Astrocyte (in vitro differentiated cells and primary cell): ENCODE measurements around the gene ABCA3. TPM values are rescaled to one million over a fixed set of nuclear protein-coding genes. Genes with fewer than 3 reads are reported as not detected.

Experiments
- DNase-seq: peaks from one replicate; pipeline ENCODE4 v3.0.0-alpha.2; 2010; ENCODE audit warnings: low read depth
- FAIRE-seq: peaks from 2 replicates; lab custom pipeline; 2011; peaks lifted over from hg19 to GRCh38; lab: Jason Lieb, UNC
- H2AFZ ChIP-seq: 2 replicates; pipeline ENCODE4 v1.6.0; 2012; ENCODE audit warnings: low read depth, low read length, inconsistent platforms
- H3K27ac ChIP-seq: 2 replicates; pipeline ENCODE4 v1.5.1; 2011; ENCODE audit warnings: low read depth, low read length, inconsistent platforms
- H3K27me3 ChIP-seq: 2 replicates; pipeline ENCODE4 v1.6.0; 2011; ENCODE audit warnings: low read length, inconsistent platforms; ENCODE audit not compliant: insufficient read depth
- H3K36me3 ChIP-seq: 2 replicates; pipeline ENCODE4 v1.5.1; 2011; ENCODE audit warnings: low read length, inconsistent platforms; ENCODE audit not compliant: insufficient read depth
- H3K4me1 ChIP-seq: 2 replicates; pipeline ENCODE4 v1.5.1; 2011; ENCODE audit warnings: low read length, inconsistent platforms; ENCODE audit not compliant: insufficient read depth
- H3K4me2 ChIP-seq: 2 replicates; pipeline ENCODE4 v1.6.0; 2012; ENCODE audit warnings: low read length, inconsistent platforms
- H3K4me3 ChIP-seq: 2 replicates; pipeline ENCODE4 v1.5.1; 2011; ENCODE audit warnings: low read depth, mild to moderate bottlenecking, low read length, inconsistent platforms; ENCODE audit not compliant: insufficient read depth
- H3K79me2 ChIP-seq: 2 replicates; pipeline ENCODE4 v1.6.0; 2012; ENCODE audit warnings: mild to moderate bottlenecking, low read length, inconsistent platforms; ENCODE audit not compliant: insufficient read depth
- H3K9ac ChIP-seq: 2 replicates; pipeline ENCODE4 v1.6.0; 2012; ENCODE audit warnings: mild to moderate bottlenecking, low read length, inconsistent platforms
- H3K9me3 ChIP-seq: 2 replicates; pipeline ENCODE4 v1.5.1; 2012; ENCODE audit warnings: low read depth, mild to moderate bottlenecking, low read length, inconsistent platforms; ENCODE audit not compliant: insufficient read depth
- H4K20me1 ChIP-seq: 2 replicates; pipeline ENCODE4 v1.6.0; 2012; ENCODE audit warnings: low read length, inconsistent platforms; ENCODE audit not compliant: insufficient read depth
- H3K27ac Mint-ChIP-seq: one replicate; pipeline ENCODE4 v1.8.0; 2021; ENCODE audit warnings: mild to moderate bottlenecking, mixed read lengths; ENCODE audit not compliant: unreplicated experiment
- H3K27me3 Mint-ChIP-seq: one replicate; pipeline ENCODE4 v1.8.0; 2021; ENCODE audit warnings: low read depth, mixed read lengths; ENCODE audit not compliant: unreplicated experiment
- H3K36me3 Mint-ChIP-seq: one replicate; pipeline ENCODE4 v1.8.0; 2021; ENCODE audit warnings: low read depth, mixed read lengths; ENCODE audit not compliant: unreplicated experiment
- H3K4me1 Mint-ChIP-seq: one replicate; pipeline ENCODE4 v1.8.0; 2021; ENCODE audit warnings: low read depth, mixed read lengths; ENCODE audit not compliant: unreplicated experiment
- H3K4me3 Mint-ChIP-seq: one replicate; pipeline ENCODE4 v1.8.0; 2021; ENCODE audit warnings: mild to moderate bottlenecking, moderate library complexity, mixed read lengths; ENCODE audit not compliant: unreplicated experiment
- H3K9me3 Mint-ChIP-seq: one replicate; pipeline ENCODE4 v1.8.0; 2021; ENCODE audit warnings: mild to moderate bottlenecking, mixed read lengths; ENCODE audit not compliant: unreplicated experiment
- CTCF ChIP-seq: IDR thresholded peaks from 2 replicates; pipeline ENCODE4 v1.5.1; 2011; ENCODE audit warnings: low read depth, mild to moderate bottlenecking, inconsistent platforms, low read length, moderate library complexity; ENCODE audit not compliant: insufficient read depth
- EZH2 ChIP-seq: IDR thresholded peaks from 2 replicates; pipeline ENCODE4 v1.6.1; 2012; ENCODE audit warnings: mild to moderate bottlenecking, low read length, inconsistent platforms; ENCODE audit not compliant: insufficient read depth
- total RNA-seq: library from RNA; stranded (reverse); gene quantifications from 2 replicates; pipeline ENCODE4 v1.2.1, GENCODE V29; 2021

Gene ABCA3
- total RNA-seq, 1 donor from 2014 or later, result 4.8 TPM

GRCh38 chr16:2277466-2278271, 62.9 kb downstream of the ABCA3 start:
- Mint-ChIP-seq H3K9me3 (no peaks in the 10 kb centered on the region), H3K27me3 (peaks cover 13% of the 10 kb centered on the region), H3K27ac (no peak overlapping the region), H3K36me3 (peaks cover 4% of the 10 kb centered on the region), H3K4me3 (no peak overlapping the region), H3K4me1 (no peaks in the 10 kb centered on the region)
- DNase-seq (no peak), FAIRE-seq (no peak)
- Histone ChIP-seq H3K4me1 (no peaks in the 10 kb centered on the region), H3K4me3 (no peak overlapping the region), H3K27me3 (peaks cover 3% of the 10 kb centered on the region), H3K27ac (no peak overlapping the region), H3K9me3 (no peaks in the 10 kb centered on the region), H2AFZ (no peak overlapping the region), H3K9ac (no peak overlapping the region), H4K20me1 (peaks cover under 1% of the 10 kb centered on the region), H3K4me2 (no peak overlapping the region), H3K79me2 (no peaks in the 10 kb centered on the region), H3K36me3 (no peaks in the 10 kb centered on the region)
- TF ChIP-seq CTCF, result no peak
- no peak for TF ChIP-seq EZH2

- Histone ChIP-seq H3K4me2 (no peak overlapping the region), H3K9me3 (no peaks in the 10 kb centered on the region), H3K4me1 (no peaks in the 10 kb centered on the region), H3K79me2 (no peaks in the 10 kb centered on the region), H4K20me1 (peaks cover 8% of the 10 kb centered on the region), H3K27ac (no peak overlapping the region), H2AFZ (no peak overlapping the region), H3K9ac (no peak overlapping the region), H3K27me3 (peaks cover 3% of the 10 kb centered on the region), H3K4me3 (no peak overlapping the region), H3K36me3 (no peaks in the 10 kb centered on the region)
- H3K27me3 Mint-ChIP-seq, result peaks cover 11% of the 10 kb centered on the region
- H3K4me3 Mint-ChIP-seq, result no peak overlapping the region
- no peak for FAIRE-seq
- no peaks in the 10 kb centered on the region for H3K4me1 Mint-ChIP-seq
- H3K36me3 Mint-ChIP-seq, result peaks cover 6% of the 10 kb centered on the region
- TF ChIP-seq EZH2, result no peak
- TF ChIP-seq CTCF, result no peak
- H3K9me3 Mint-ChIP-seq, result no peaks in the 10 kb centered on the region
- no peak overlapping the region for H3K27ac Mint-ChIP-seq
- DNase-seq, result no peak
These were observed 63.9 kb downstream of the ABCA3 start for GRCh38 chr16:2276368-2277195.
